Fibroblast of lung (primary cell): ENCODE data around the gene ITSN1. TPM values are rescaled to one million over a fixed set of nuclear protein-coding genes. Genes with fewer than 3 reads are reported as not detected.
"Not testable (repeated sequence)": the region's sequence is repeated elsewhere in the genome, so short reads cannot be mapped to it uniquely, and the experiment has no call there.

Experiments used
- DNase-seq, 2 donors: peaks; one replicate each; pipeline versions ENCODE4 v3.0.0 to v3.0.0-alpha.2; 2010; ENCODE audit warnings: low read depth in 2 of 2
- H2AFZ ChIP-seq: 2 replicates; pipeline ENCODE4 v1.5.1; 2012; ENCODE audit warnings: low read length, control low read depth, inconsistent platforms
- H3K27ac ChIP-seq: 2 replicates; pipeline ENCODE4 v1.5.1; 2011; ENCODE audit warnings: low read length, control low read depth; ENCODE audit not compliant: insufficient read depth
- H3K27me3 ChIP-seq: 2 replicates; pipeline ENCODE4 v1.5.1; 2011; ENCODE audit warnings: mild to moderate bottlenecking, low read length; ENCODE audit not compliant: control insufficient read depth, insufficient read depth
- H3K36me3 ChIP-seq: 2 replicates; pipeline ENCODE4 v1.5.1; 2011; ENCODE audit warnings: low read length; ENCODE audit not compliant: control insufficient read depth, insufficient read depth
- H3K4me1 ChIP-seq: 2 replicates; pipeline ENCODE4 v1.5.1; 2011; ENCODE audit warnings: low read length; ENCODE audit not compliant: control insufficient read depth, insufficient read depth; ENCODE audit errors: extremely low read depth
- H3K4me2 ChIP-seq: 2 replicates; pipeline ENCODE4 v1.5.1; 2011; ENCODE audit warnings: low read length, control low read depth; ENCODE audit not compliant: insufficient read depth; ENCODE audit errors: extremely low read depth
- H3K4me3 ChIP-seq, 4 experiments: fragments of 200-600 bp in 1 of 4; sonication (generic) in 1 of 4; replicated peaks in 1 of 4; 2 replicates each; pipeline ENCODE4 v1.5.1; 2011 to 2016; ENCODE audit warnings: low read length in 4 of 4, low read depth in 3 of 4, mild to moderate bottlenecking in 3 of 4, control low read depth in 2 of 4, inconsistent platforms in 1 of 4, mixed read lengths in 1 of 4; ENCODE audit not compliant: insufficient read depth in 1 of 4; ENCODE audit errors: control extremely low read depth in 1 of 4
- H3K79me2 ChIP-seq: 2 replicates; pipeline ENCODE4 v1.5.1; 2012; ENCODE audit warnings: mild to moderate bottlenecking, low read length, inconsistent platforms; ENCODE audit not compliant: control insufficient read depth, insufficient read depth
- H3K9ac ChIP-seq: 2 replicates; pipeline ENCODE4 v1.5.1; 2011; ENCODE audit warnings: mild to moderate bottlenecking, low read length, control low read depth; ENCODE audit not compliant: insufficient read depth
- H3K9me3 ChIP-seq: 2 replicates; pipeline ENCODE4 v1.5.1; 2012; ENCODE audit warnings: low read depth, low read length; ENCODE audit not compliant: control insufficient read depth, insufficient read depth
- H4K20me1 ChIP-seq: 2 replicates; pipeline ENCODE4 v1.5.1; 2011; ENCODE audit warnings: low read length; ENCODE audit not compliant: control insufficient read depth, insufficient read depth; ENCODE audit errors: extremely low read depth
- CTCF ChIP-seq, 2 donors: IDR thresholded peaks in 1 of 2; conservative IDR thresholded peaks in 1 of 2; 1 replicate in 1 of 2; 2 replicates in 1 of 2; pipeline ENCODE4 v1.5.1; 2011 to 2012; ENCODE audit warnings: low read length in 2 of 2, control low read depth in 1 of 2, inconsistent platforms in 1 of 2, low read depth in 1 of 2, mild to moderate bottlenecking in 1 of 2
- EZH2 ChIP-seq: IDR thresholded peaks from 2 replicates; pipeline ENCODE4 v1.5.1; 2012; ENCODE audit warnings: low read length, control low read depth, mild to moderate bottlenecking; ENCODE audit errors: missing control alignments
- polyA plus RNA-seq, 2 donors: library from polyadenylated mRNA; depleted of rRNA in 1 of 2; stranded (reverse) in 1 of 2; unstranded in 1 of 2; fragments of >200 nt; gene quantifications; 2 replicates each; pipeline ENCODE4 v1.2.1, GENCODE V29; 2011 to 2012; ENCODE audit warnings: missing spikeins in 1 of 2
- total RNA-seq: library from RNA; depleted of rRNA; stranded (reverse); fragments of >200 nt; gene quantifications from 2 replicates; pipeline ENCODE4 v1.2.1, GENCODE V29; 2014

The ITSN1 gene
- total and polyA plus RNA-seq, 2 donors (not counting 1 experiment from before 2014, with no cell fraction given) = 34.7 to 63.1 TPM

DNA sequence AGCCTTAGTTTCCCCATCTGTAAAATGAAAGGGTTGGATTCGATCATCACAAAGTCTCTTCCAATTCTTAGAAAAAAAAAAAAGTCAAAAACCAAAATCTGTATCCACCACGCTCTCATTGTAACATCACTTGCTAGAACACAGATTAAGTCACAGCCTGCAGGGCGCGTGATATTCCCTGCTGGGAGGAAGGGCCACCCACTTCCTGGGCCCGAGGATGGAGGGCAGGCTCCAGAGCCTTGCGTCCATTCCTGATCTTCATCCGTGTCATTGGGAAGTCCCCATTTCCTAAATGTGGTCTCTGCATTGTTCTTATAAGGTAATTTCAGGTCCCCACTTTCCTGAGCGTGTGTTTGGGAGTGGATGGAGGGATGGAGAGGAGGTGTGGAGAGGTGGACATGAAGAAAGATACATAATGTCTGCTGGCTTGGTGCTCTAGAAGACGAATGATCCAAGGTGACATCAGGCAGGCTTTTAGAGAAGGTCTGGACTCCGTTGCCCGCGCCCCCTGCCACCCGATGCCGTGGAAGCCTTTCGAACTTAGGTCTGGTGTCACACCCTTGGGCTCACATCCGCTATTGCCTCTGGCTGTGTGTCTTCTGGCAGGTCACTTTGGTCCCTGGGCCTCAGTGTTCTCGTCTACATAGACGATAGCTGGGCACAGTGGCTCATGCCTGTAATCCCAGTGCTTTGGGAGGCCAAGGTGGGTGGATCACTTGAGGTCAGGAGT, 217.2 kb downstream of the ITSN1 start:
- Histone ChIP-seq H3K4me3 (no peak overlapping the region), H3K36me3 (no peaks in the 10 kb centered on the region), H3K9ac (no peak overlapping the region), H4K20me1 (no peaks in the 10 kb centered on the region), H3K27me3 (peaks cover 4% of the 10 kb centered on the region), H3K9me3 (no peaks in the 10 kb centered on the region), H3K27ac (no peak overlapping the region), H2AFZ (no peak overlapping the region), H3K4me2 (no peak overlapping the region), H3K79me2 (no peaks in the 10 kb centered on the region), H3K4me1 (peaks cover 3% of the 10 kb centered on the region)
- TF ChIP-seq EZH2 = no peak
- TF ChIP-seq CTCF (conservative IDR thresholded peaks at IDR 0.05 in 1 of 2, IDR thresholded peaks at IDR 0.05 in 1 of 2; ENCODE audit: low read depth in 1 of 2, low read length in 2 of 2) = no peak
- DNase-seq = no peak

- no peak overlapping the region for H3K9ac ChIP-seq
- H4K20me1 ChIP-seq = no peaks in the 10 kb centered on the region
- H2AFZ ChIP-seq = no peak overlapping the region
- no peak overlapping the region for H3K4me2 ChIP-seq
- no peak for TF ChIP-seq CTCF (conservative IDR thresholded peaks at IDR 0.05 in 1 of 2, IDR thresholded peaks at IDR 0.05 in 1 of 2; ENCODE audit: low read depth in 1 of 2, low read length in 2 of 2)
- TF ChIP-seq EZH2 = no peak
- no peak for DNase-seq
- no peaks in the 10 kb centered on the region for H3K36me3 ChIP-seq
- no peaks in the 10 kb centered on the region for H3K79me2 ChIP-seq
- H3K4me1 ChIP-seq = no peaks in the 10 kb centered on the region
- H3K27ac ChIP-seq = no peak overlapping the region
- H3K4me3 ChIP-seq = no peak overlapping the region
- no peaks in the 10 kb centered on the region for H3K9me3 ChIP-seq
- H3K27me3 ChIP-seq = peaks cover 6% of the 10 kb centered on the region
These were observed 218.1 kb downstream of the ITSN1 start for GRCh38 chr21:33860332-33860879.

- no peaks in the 10 kb centered on the region for H3K4me1 ChIP-seq
- H3K9ac ChIP-seq = no peak overlapping the region
- no peaks in the 10 kb centered on the region for H4K20me1 ChIP-seq
- H3K4me3 ChIP-seq = no peak overlapping the region
- no peak overlapping the region for H2AFZ ChIP-seq
- no peak for DNase-seq
- H3K36me3 ChIP-seq = no peaks in the 10 kb centered on the region
- H3K27me3 ChIP-seq = peaks cover 6% of the 10 kb centered on the region
- H3K4me2 ChIP-seq = no peak overlapping the region
- H3K9me3 ChIP-seq = no peaks in the 10 kb centered on the region
- H3K79me2 ChIP-seq = no peaks in the 10 kb centered on the region
- H3K27ac ChIP-seq = no peak overlapping the region
- no peak for TF ChIP-seq EZH2
- TF ChIP-seq CTCF (conservative IDR thresholded peaks at IDR 0.05 in 1 of 2, IDR thresholded peaks at IDR 0.05 in 1 of 2; ENCODE audit: low read depth in 1 of 2, low read length in 2 of 2) = no peak
These were observed 218.8 kb downstream of the ITSN1 start for GRCh38 chr21:33861125-33861524.

DNA sequence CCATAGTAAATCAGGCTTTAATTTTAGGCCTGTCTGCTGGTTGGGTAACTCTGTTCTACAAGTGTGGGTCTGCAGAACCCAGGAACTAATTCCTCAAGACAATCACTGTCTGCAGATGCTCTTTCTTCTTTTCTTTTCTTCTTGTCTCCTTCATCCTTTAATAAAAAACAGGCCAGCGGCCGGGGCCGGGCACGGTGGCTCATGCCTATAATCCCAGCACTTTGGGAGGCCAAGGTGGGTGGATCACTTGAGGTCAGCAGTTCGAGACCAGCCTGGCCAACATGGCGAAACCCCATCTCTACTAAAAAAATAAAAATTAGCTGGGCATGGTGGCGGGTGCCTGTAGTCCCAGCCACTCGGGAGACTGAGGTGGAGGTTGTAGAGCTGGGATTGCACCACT, 220.9 kb downstream of the ITSN1 start:
- not testable (repeated sequence) for H3K79me2 ChIP-seq, H3K27me3 ChIP-seq, H3K4me3 ChIP-seq, H3K27ac ChIP-seq, DNase-seq, H4K20me1 ChIP-seq, H3K4me1 ChIP-seq, H3K36me3 ChIP-seq, H3K4me2 ChIP-seq, H3K9ac ChIP-seq, H3K9me3 ChIP-seq, H2AFZ ChIP-seq
